Heart left ventricle (tissue), 16 donors: Measurements from ENCODE around the gene RTN1. TPM values are rescaled to one million over a fixed set of nuclear protein-coding genes. Genes with fewer than 3 reads are reported as not detected.

Experiments used
- ATAC-seq, 4 donors: fragments of 200-7000 bp; cut with Tn5 transposase; one replicate each; pipeline ENCODE4 v1.9.1; 2020 to 2022; ENCODE audit warnings: moderate library complexity in 4 of 4, mild to moderate bottlenecking in 3 of 4, moderate number of reproducible peaks in 1 of 4
- DNase-seq, 5 donors: peaks; one replicate each; pipeline ENCODE4 v3.0.0-alpha.2; 2020
- H3K27ac ChIP-seq, 12 donors: fragments of 200-600 bp; sonication (generic) in 4 of 12; one replicate each; pipeline versions ENCODE4 v1.5.0 to v1.8.0; 2016 to 2022; ENCODE audit warnings: mild to moderate bottlenecking in 2 of 12
- H3K27me3 ChIP-seq, 9 donors: fragments of 200-600 bp; sonication (generic) in 2 of 9; one replicate each; pipeline versions ENCODE4 v1.5.1 to v1.8.0; 2016 to 2022; ENCODE audit warnings: mild to moderate bottlenecking in 3 of 9
- H3K36me3 ChIP-seq, 9 donors: fragments of 200-600 bp; sonication (generic) in 2 of 9; one replicate each; pipeline versions ENCODE4 v1.5.0 to v1.8.0; 2018 to 2022; ENCODE audit warnings: mild to moderate bottlenecking in 2 of 9
- H3K4me1 ChIP-seq, 12 donors: fragments of 200-600 bp; sonication (generic) in 4 of 12; one replicate each; pipeline versions ENCODE4 v1.5.0 to v1.8.0; 2016 to 2022; ENCODE audit warnings: mild to moderate bottlenecking in 3 of 12
- H3K4me3 ChIP-seq, 12 donors: fragments of 200-600 bp; sonication (generic) in 4 of 12; one replicate each; pipeline versions ENCODE4 v1.5.0 to v1.8.0; 2017 to 2022; ENCODE audit warnings: mild to moderate bottlenecking in 9 of 12, moderate library complexity in 4 of 12
- H3K9me3 ChIP-seq, 12 donors: fragments of 200-600 bp; sonication (generic) in 4 of 12; one replicate each; pipeline versions ENCODE4 v1.5.0 to v1.8.0; 2016 to 2022; ENCODE audit warnings: mild to moderate bottlenecking in 1 of 12
- POLR2A ChIP-seq, 2 donors: fragments of 450-650 bp; IDR thresholded peaks; one replicate each; pipeline ENCODE4 v1.6.1; 2017; ENCODE audit warnings: antibody characterized with exemption in 2 of 2, mild to moderate bottlenecking in 2 of 2, moderate library complexity in 2 of 2
- WGBS, 4 donors: extraction: QIAGEN DNeasy Blood & Tissue Kit in 2 of 4; methylation state at CpG; one replicate each; pipeline versions ENCODE4 v1.1.5 to v1.1.7; 2013 to 2018; 5-methylcytosine and 5-hydroxymethylcytosine counted together
- intact Hi-C, 10 donors: fragments of 100-400 bp; cut with DNase I; formaldehyde crosslinking; loops; one replicate each; pipeline versions ENCODE4 v1.11.1 to v1.14.2; 2022
- polyA plus RNA-seq, 2 donors: library from polyadenylated mRNA; stranded (reverse); fragments of 200-250 nt; gene quantifications; one replicate each; pipeline ENCODE4 v1.2.3, GENCODE V29; 2013
- total RNA-seq, 9 donors: library from RNA; depleted of rRNA in 2 of 9; stranded (reverse); fragments of >200 nt in 2 of 9; fragmentation: NEBNext Ultra II Directional in 3 of 9; extraction: Animal tissue kit (Norgen Biotek cat#: 25700) in 3 of 9; gene quantifications; one replicate each; pipeline versions ENCODE4 v1.1.0 to v1.2.4, GENCODE V29; 2016 to 2023
- TF ChIP-seq, protein P1 (sequence below), 12 donors: fragments of 200-600 bp; sonication (generic) in 4 of 12; IDR thresholded peaks; one replicate each; pipeline versions ENCODE4 v1.5.0 to v1.8.0; 2018 to 2022; ENCODE audit warnings: antibody characterized with exemption in 12 of 12, mild to moderate bottlenecking in 5 of 12
- donor health status: ischemic (EF 13 %, LVEDD 7.1; RV severe dilation, severe dysfunction).
- donor health status: healthy with polysubstance abuse.
- donor health status: DM: no; HTN: yes; CAD: no.
- donor health status: DM: no; HTN: no; CAD: no.
- donor health status: ischemic (EF 25% LVEDD 6.9; RV normal size, moderate dysfunction).
- donor health status: ischemic (EF 25% LVEDD 5.7; RV mildly dilated, moderate dysfunction).
- donor health status: healthy.
- donor health status: DM: yes; HTN: yes; CAD: no.
- donor health status: ischemic (EF 35%, LVEDD 5.7; RV mildly dilated, moderate dysfunction).
- donor health status: nonischemic (EF 11% LVEDD 7.7; RV severe dilation, severe dysfunction).
- donor health status: DM: yes; HTN: yes; CAD: no.
- donor health status: PGD.
- donor health status: ischemic (EF 29% LVEDD 5.4; RV normal size, mild dysfunction).
- donor health status: nonischemic (EF 23%, LVEDD 6.1; RV moderate dilation, normal function).

RTN1 gene
- total and polyA plus RNA-seq, 11 donors: 0.15 to 8.4 (median 0.90) TPM

GRCh38 chr14:59772233-59772632 lies 98.3 kb downstream of the RTN1 start:
- ATAC-seq (peak in 1 of 4 donors; percentile 42), DNase-seq (no peak)
- TF ChIP-seq POLR2A (IDR thresholded peaks at IDR 0.05): no peak
- intact Hi-C loops: no loop called here
- Histone ChIP-seq H3K27me3 (peaks cover 0 to 3% (median 0%) of the 10 kb centered on the region in 9 donors), H3K27ac (no peak overlapping the region), H3K4me1 (peaks cover 0 to 13% (median 0%) of the 10 kb centered on the region in 12 donors), H3K4me3 (no peak overlapping the region), H3K9me3 (no peaks in the 10 kb centered on the region), H3K36me3 (no peaks in the 10 kb centered on the region)
- 43 to 58% (median 48%) methylated on average over 2 of the region's 2 CpGs for WGBS, 4 donors

DNA sequence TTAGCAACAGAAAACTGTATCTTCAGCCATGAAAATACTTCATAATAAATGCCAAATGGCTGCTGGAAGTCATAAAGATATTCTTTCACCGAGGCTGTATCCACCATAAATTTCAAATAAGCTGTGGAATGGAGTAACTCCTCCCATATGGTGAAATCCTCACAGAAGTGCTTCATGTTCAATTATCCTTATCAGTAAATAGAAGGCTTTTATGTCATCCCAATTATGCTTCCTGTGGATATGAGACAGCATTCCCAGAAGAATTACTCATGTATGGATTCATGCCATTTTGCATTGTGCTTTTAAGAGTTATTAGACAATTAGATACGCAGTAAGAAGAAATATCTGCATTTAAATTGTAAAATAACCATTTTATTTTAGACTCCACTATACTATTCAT lies 99.0 kb downstream of the RTN1 start:
- 36 to 49% (median 40%) methylated on average over 2 of the region's 2 CpGs for WGBS, 4 donors

DNA sequence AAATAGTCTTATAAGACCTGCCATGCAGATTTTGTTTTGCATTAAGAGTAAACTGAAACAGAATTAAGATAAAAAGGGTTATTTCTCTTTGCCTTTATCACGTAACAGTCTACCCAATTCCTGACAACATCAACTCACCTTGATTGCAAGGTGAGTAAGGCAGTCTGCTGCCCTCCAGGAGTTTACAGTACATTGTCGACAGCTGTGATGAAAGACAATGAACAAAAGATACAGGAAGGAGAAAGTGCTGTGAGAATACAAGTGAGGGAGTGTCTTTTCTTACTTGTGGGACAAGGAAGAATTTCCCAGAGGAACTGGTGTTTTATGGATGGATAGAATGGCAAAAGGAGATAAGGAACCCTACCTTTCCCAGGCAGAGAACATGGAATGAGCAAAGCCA lies 101.0 kb downstream of the RTN1 start:
- no peaks in the 10 kb centered on the region for H3K36me3 ChIP-seq
- WGBS, 4 donors: 67 to 81% (median 70%) methylated on average over 2 of the region's 2 CpGs
- TF ChIP-seq POLR2A (IDR thresholded peaks at IDR 0.05): no peak
- TF ChIP-seq, protein P1, sequence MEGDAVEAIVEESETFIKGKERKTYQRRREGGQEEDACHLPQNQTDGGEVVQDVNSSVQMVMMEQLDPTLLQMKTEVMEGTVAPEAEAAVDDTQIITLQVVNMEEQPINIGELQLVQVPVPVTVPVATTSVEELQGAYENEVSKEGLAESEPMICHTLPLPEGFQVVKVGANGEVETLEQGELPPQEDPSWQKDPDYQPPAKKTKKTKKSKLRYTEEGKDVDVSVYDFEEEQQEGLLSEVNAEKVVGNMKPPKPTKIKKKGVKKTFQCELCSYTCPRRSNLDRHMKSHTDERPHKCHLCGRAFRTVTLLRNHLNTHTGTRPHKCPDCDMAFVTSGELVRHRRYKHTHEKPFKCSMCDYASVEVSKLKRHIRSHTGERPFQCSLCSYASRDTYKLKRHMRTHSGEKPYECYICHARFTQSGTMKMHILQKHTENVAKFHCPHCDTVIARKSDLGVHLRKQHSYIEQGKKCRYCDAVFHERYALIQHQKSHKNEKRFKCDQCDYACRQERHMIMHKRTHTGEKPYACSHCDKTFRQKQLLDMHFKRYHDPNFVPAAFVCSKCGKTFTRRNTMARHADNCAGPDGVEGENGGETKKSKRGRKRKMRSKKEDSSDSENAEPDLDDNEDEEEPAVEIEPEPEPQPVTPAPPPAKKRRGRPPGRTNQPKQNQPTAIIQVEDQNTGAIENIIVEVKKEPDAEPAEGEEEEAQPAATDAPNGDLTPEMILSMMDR (IDR thresholded peaks at IDR 0.05): no peak
- intact Hi-C loops: no loop called here
- ATAC-seq: no peak
- H3K4me1 ChIP-seq: peaks cover 0 to 13% (median 0%) of the 10 kb centered on the region in 12 donors
- no peak overlapping the region for H3K27ac ChIP-seq
- H3K4me3 ChIP-seq: no peak overlapping the region
- peaks cover 0 to 3% (median 0%) of the 10 kb centered on the region in 9 donors for H3K27me3 ChIP-seq
- no peaks in the 10 kb centered on the region for H3K9me3 ChIP-seq
- no peak for DNase-seq

More for the DNA sequence above, 99.0 kb downstream of the RTN1 start:
- peaks cover 0 to 3% (median 0%) of the 10 kb centered on the region in 9 donors for H3K27me3 ChIP-seq
- H3K27ac ChIP-seq: no peak overlapping the region
- H3K36me3 ChIP-seq: no peaks in the 10 kb centered on the region
- H3K4me3 ChIP-seq: no peak overlapping the region
- H3K4me1 ChIP-seq: peaks cover 0 to 13% (median 0%) of the 10 kb centered on the region in 12 donors
- intact Hi-C loops: no loop called here
- TF ChIP-seq, protein P1 (IDR thresholded peaks at IDR 0.05): no peak
- no peak for TF ChIP-seq POLR2A (IDR thresholded peaks at IDR 0.05)
- no peak for DNase-seq
- no peaks in the 10 kb centered on the region for H3K9me3 ChIP-seq
- ATAC-seq: no peak

DNA sequence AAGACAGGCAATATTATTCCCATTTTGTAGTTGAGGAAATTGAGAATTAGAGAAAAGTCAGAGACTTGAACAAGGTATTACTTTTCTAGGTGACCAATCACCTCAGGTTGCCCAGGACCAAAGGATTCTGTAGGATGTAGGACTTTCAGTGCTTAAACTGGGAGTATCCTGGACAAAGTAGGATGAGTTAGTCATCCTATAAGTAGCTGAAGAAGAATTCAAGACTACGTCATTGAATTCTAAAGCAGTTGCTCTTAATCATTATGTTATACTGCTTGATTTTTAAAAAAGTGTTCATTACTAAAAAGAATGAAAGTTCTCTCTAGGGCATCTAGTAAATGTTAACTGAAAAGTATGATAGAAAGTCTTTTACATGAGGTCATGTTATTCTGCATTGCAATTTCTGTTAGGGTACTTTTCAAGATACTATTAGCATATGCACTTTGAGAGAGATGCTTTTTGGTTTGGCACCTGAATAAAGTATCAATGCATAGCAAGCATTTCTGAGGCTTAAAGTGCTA lies 101.7 kb downstream of the RTN1 start:
- 82 to 100% (median 89%) methylated on average over 1 of the region's 1 CpG for WGBS, 4 donors

More for the DNA sequence above, 101.7 kb downstream of the RTN1 start:
- intact Hi-C loops: no loop called here
- TF ChIP-seq, protein P1 (IDR thresholded peaks at IDR 0.05): no peak
- TF ChIP-seq POLR2A (IDR thresholded peaks at IDR 0.05): no peak
- Histone ChIP-seq H3K36me3 (no peaks in the 10 kb centered on the region), H3K9me3 (no peaks in the 10 kb centered on the region), H3K27me3 (peaks cover 0 to 3% (median 0%) of the 10 kb centered on the region in 9 donors), H3K4me3 (no peak overlapping the region), H3K27ac (no peak overlapping the region), H3K4me1 (peaks cover 0 to 13% (median 0%) of the 10 kb centered on the region in 12 donors)
- no peak for DNase-seq
- no peak for ATAC-seq
